RCC 7860 (cell line): ENCODE data around the gene ATG13.
"Not testable (repeated sequence)": the region's sequence is repeated elsewhere in the genome, so short reads cannot be mapped to it uniquely, and the experiment has no call there.

Source experiments
- DNase-seq: peaks from one replicate; pipeline ENCODE4 v3.0.0-alpha.2; 2015; ENCODE audit warnings: low spot score
- FAIRE-seq: peaks from 2 replicates; lab custom pipeline; 2012; peaks lifted over from hg19 to GRCh38; lab: Jason Lieb, UNC

The ATG13 gene

DNA sequence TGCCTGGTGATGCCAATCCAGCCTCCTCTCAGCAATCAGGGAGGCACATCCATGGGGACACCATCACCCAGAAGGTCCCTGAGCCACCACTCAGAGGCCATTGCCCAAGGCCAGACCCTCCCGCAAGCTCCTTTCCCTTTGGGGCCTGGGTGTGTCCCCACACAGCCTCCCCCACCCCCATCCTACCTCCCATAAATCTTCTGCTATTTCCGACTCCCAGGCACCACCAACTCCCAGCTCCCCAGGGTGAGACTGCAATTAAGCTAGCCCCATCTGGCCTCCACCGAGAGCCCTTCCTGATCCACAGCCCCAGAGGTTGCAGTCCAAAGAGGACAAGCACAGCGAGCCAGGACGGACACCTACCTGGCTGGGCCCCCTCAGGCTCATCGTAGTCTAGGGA lies 76.7 kb downstream of the ATG13 start:
- FAIRE-seq (no peak), DNase-seq (no peak)

DNA sequence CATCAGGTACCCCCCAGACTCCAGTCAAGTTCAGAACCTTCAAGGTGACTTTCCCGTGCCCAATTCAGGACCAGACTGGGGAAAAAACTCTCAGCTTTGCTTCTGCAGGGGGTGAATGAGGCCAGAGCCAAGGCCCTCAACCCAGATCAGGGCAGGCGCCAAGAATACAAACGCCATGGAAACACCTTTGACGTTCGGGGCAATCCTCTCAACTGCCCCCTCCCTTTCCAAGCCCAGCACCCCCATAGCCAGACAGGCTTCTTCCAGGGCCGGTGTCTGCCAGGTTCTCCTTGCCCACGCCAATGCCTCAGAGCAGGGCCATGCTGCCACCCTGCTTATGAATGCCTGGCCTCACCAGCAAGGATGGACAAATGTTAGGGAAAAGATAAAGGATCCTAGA lies 77.3 kb downstream of the ATG13 start:
- no peak for FAIRE-seq
- DNase-seq = no peak

DNA sequence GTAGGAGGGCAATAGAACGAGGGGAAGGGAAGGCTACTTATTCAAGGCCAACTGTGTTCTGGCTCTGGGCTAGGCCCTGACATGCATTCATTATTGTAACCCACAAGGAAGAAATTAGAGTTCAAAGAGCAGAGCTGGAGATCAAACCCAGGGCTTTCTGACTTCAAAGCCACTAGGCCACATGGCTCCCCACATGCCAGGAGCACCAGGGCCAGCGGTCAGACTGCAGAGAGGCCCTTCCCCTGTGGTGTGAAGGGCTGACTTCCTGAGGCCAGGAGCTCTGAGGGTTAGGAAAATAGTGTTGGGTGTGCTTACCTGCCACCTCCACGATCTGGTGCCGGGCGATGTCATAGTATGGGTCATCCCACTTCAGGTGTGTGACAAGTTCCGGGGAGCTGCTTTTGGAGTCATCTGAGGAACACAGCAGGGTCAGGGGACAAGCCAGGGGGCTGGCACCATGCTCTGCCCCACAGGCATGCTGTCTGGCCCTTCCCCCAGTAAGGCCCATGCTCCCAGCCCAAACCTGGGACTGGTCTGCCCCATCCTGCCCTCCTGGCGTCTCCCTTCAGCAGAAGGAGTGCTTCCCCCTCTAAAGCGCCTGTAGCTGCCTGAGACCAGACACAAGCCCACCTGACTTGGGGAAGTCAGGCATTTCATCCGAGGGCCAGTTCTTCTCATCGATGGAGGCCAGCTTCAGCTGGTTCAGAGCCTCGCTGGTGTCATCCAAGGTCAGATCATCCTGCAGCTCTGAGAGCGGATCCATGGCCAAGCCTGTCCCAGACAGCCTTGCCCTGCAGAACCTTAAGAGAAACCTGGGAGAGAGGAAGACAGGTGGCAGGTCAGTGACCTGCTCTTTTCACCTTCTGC lies 78.2 kb downstream of the ATG13 start:
- no peak for FAIRE-seq
- no peak for DNase-seq

DNA sequence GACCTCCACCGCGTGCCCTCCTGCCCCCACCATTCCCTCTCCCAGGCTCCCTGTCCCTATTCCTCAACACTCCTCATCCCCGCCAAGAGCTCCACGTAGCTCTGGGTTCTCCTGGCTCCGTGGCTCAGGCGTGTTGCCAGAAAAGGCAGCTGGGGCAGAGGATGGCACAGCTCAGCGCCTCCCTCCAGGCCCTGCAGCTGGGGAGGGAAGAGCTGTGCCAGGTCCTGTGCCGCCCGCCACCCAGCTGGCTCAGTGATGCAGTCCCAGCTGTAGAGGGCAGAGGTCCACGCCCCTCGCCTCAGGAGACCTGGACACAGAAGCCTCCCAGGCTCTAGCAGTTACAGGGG lies 78.8 kb downstream of the ATG13 start:
- FAIRE-seq = no peak
- DNase-seq = no peak

DNA sequence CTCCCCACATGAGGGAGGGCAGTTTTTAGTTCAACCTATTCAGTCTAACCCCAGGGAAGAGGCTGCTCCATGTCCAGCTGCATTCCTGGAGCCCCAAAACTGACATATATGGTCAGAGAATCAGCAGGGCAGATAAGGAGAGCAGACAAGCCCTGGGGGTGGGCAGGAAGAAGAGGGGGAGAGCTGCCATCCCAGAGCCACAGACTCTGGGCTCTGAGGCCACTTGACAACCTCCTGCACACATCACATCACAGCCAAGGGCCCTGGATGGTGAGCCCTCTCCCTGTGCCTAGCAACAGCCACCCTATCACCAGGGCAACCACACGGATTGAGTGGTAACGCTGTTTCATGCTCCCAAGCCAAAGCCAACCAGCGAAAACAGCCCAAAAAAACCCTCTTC lies 80.0 kb downstream of the ATG13 start:
- no peak for DNase-seq
- FAIRE-seq = no peak

DNA sequence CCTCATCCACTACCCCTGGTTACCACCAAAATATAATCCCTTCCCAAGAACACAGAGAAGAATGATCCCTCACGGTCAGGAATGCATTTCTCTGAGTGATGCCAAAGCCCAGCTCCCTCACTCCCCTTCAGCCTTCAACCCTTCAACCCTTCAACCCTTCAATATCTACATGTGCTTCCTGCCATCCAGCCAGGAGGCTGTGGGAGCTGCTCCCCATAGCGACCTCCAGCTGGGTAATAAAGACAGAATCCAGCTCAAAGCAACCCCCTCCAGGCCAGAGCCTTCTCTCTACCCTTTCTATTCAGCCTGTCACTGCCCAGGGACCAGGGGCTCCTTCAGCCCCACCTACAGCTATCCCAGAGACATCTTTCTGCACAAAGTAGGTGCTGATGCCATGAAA lies 80.4 kb downstream of the ATG13 start:
- DNase-seq = no peak
- FAIRE-seq = no peak

DNA sequence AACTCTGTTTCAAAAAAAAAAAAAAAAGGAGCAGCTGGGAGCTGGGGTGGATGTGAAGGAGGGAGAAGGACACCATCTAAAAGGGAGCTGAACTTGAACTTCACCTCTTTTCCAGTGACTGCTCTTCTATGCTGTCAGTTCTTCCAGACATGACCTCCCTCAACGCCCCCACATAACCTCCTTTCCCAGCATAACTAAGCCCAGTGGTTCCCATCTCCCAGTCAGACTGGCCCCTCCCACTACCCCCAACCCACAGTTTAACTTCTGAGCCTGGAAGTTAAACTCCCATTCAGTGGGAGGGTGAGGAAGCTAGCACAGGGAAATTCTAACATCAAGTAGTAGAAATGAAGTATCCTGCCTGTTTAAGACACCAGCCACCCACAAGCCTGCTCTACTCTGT lies 81.2 kb downstream of the ATG13 start:
- FAIRE-seq = no peak
- no peak for DNase-seq

DNA sequence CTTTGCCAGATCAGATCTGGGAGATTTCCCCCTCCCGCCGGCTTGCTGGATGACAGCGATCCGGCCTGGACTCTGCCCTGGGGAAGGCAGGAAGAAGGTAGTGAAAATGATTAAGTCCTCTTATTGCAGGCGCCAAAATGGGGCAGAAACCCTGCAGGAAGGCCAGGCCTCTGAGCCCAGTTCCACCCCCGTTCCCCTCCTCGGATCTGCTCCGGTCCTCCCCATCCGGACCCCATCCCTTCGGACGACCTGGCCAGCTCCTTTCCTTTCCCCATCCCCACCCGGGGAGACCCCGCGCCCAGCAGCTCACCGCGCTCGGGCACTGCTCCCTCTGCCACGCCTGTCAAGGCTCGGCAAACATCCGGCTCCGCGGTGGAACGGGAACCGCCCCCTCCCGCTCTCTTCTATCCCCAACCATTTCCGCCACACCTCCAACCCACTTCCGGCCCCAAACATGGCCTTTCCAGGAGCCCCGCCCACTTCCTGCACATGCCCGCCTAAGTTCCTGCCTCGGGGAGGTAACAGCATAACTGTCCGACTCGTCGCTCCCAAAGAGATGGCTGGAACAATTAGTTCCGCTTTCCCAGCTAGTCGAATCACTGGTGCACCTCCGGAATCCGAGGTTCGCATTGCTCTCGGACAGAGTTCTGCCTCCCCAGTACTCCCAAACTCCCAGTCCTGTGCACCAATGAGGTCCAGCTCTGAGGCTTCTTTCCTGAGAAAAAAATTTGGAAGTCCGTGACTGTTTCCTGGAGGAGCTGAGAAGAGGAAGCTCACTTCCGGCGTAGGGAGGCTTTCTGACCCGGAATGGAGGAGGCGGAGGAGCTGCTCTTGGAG lies 83.1 kb downstream of the ATG13 start, which contains the start of the genes ARHGAP1 and ZNF408:
ARHGAP1 (minus strand) TSS at position 379 of the 837 bp plus-strand sequence. CDS start 4,512 bp downstream, outside the sequence.
ZNF408 (plus strand) TSS at position 791 of the 837 bp plus-strand sequence; CDS start at position 808, 17 bp downstream.
- peak; percentile 78 for FAIRE-seq
- peak; percentile 88 for DNase-seq

DNA sequence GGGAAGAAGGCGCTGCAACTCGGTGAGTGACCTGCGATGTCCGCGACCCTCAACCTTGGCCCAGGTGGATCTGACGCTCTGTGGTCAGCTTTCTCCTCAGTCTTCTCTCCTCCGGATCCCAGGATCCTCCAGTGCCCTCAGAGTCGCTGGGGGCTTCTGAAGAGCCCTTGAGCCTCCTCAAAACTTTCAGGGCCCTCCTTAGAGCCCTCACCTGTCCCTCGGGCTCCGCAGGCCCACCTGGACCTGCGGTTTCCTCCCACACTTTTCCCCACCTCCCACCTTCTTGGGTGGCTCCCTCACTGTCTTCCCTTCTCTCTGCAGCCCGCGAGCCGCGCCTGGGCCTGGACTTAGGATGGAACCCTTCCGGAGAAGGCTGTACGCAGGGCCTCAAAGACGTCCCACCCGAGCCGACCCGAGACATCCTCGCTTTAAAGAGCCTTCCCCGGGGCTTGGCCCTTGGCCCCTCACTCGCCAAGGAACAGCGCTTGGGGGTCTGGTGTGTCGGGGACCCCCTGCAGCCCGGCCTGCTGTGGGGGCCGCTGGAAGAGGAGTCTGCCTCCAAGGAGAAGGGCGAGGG lies 83.8 kb downstream of the ATG13 start:
- DNase-seq (no peak), FAIRE-seq (no peak)

DNA sequence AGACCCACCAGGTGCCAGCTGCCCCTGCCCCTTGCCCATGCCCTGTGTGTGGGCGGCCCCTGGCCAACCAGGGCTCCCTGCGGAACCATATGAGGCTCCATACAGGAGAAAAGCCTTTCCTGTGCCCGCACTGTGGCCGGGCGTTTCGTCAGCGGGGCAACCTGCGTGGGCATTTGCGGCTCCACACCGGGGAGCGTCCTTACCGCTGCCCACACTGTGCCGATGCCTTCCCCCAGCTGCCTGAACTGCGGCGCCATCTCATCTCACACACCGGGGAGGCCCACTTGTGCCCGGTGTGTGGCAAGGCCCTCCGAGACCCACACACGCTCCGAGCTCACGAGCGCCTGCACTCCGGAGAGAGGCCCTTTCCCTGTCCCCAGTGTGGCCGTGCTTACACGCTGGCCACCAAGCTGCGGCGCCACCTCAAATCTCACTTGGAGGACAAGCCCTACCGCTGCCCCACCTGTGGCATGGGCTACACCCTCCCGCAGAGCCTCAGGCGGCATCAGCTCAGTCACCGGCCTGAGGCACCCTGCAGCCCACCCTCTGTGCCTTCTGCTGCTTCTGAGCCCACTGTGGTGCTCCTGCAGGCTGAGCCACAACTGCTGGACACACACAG lies 87.8 kb downstream of the ATG13 start:
- DNase-seq (no peak), FAIRE-seq (no peak)

DNA sequence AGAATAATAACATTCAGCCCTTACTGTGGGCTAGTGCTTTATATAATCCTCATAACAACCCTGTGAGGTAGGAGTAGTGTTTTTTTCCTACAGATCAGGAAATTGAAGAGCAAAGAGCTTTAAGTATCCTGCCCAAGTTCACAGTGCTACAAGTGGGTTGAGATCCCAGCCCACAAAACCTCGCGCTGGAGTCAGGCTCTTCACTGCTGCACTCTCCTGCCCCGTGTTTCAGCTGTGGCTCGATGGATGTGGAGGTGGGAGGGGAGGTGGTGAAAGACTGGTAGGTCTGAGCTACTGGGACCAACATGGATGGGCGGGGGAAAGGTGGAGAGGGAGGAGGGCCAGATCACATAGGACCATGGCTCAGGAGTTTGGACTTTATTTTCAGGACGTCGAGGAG lies 89.5 kb downstream of the ATG13 start:
- FAIRE-seq (no peak), DNase-seq (no peak)

DNA sequence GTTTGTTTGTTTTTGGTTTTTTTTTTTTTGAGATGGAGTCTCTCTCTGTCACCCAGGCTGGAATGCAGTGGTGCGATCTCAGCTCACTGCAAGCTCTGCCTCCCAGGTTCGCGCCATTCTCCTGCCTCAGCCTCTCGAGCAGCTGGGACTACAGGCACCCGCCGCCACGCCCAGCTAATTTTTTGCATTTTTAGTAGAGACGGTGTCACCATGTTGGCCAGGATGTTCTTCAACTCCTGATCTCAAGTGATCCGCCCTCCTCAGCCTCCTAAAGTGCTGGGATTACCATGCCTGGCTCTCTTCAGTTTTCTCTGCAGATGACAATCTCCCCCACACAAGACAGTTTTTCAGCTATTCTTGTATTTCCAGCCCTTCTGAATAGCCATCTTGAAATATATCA lies 92.0 kb downstream of the ATG13 start:
- FAIRE-seq, DNase-seq: not testable (repeated sequence)

DNA sequence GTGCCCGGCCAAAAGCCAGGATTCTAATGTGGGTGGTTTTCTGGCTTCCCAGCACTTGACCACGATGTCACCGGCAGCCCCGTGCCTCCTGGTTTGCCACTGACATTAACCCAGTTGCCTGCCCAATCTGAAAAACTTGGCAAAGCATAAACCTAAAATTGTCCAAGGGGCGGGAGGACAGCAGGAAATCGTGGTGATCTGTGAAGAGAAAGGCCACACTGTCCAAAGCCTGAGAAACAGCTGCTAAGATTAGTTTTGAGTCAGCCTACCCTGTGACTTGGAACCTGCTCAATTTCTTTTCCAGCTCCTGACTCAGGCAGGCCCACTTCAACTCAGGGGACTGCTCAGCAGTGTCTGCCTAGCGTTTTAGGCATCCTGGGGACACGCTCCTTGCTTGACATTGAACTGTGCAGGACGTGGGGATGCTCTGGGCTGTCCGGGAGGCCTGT lies 93.5 kb downstream of the ATG13 start:
- peak; percentile 75 for DNase-seq
- peak; percentile 84 for FAIRE-seq

DNA sequence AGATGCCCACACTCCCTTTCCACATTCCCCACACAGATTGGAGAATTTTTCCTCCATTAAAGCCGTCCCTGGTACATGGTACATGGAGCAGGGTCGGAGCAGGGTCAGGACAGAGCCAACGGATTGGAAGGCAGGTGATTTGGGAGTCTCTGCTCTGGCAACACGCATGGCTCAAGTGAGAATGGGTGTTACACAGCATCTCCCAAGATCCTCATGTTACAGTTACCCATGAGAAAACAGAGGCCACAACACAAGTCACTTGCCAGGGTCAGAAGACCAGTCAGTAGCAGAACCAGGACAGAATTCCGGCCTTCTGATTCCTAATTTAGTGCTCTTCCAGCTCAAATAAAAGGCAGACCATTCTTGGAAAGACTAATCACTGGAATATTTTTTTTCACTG lies 94.0 kb downstream of the ATG13 start:
- DNase-seq (no peak), FAIRE-seq (no peak)

DNA sequence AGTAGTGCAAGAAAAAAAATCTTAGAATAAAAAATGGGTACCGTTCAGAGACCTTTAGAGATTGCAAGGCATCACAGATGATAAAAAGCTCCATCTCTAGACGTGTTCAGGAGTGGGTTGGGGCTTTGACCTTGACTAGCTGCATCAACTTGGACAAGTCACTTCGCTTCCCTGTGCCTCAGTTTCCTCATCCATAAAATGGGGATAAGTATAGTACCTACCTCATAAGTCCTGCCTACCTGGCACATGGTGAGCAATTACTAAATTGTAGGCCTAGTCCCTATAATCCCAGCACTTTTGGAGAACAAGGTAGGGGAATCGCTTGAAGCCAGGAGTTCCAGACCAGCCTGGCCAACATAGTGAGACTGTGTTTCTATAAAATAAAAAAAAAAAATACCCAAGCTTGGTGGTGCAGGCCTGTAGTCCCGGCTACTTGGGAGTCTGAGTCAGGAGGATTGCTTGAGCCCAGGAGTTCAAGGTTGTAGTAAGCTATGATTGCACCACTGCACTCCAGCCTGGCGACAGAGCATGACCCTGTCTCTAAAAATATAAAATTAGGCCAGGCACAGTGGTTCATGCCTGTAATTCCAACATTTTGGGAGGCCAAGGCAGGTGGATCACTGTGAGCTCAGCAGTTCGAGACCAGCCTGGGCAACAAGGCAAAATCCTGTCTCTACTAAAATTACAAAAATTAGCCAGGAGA lies 95.7 kb downstream of the ATG13 start:
- DNase-seq (no peak), FAIRE-seq (no peak)

DNA sequence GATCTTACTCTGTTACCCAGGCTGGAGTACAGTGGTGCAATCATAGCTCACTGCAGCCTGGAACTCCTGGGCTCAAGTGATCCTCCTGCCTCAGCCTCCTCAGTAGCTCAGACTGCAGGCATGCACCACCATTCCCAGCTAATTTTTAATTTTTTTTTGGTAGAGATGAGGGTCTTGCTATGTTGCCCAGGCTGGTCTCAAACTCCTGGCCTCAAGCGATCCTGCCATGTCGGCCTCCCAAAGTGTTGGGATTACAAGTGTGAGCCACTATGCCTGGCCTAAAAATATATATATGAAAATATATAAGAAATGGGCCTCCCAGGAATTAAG lies 100.4 kb downstream of the ATG13 start:
- not testable (repeated sequence) for FAIRE-seq, DNase-seq

DNA sequence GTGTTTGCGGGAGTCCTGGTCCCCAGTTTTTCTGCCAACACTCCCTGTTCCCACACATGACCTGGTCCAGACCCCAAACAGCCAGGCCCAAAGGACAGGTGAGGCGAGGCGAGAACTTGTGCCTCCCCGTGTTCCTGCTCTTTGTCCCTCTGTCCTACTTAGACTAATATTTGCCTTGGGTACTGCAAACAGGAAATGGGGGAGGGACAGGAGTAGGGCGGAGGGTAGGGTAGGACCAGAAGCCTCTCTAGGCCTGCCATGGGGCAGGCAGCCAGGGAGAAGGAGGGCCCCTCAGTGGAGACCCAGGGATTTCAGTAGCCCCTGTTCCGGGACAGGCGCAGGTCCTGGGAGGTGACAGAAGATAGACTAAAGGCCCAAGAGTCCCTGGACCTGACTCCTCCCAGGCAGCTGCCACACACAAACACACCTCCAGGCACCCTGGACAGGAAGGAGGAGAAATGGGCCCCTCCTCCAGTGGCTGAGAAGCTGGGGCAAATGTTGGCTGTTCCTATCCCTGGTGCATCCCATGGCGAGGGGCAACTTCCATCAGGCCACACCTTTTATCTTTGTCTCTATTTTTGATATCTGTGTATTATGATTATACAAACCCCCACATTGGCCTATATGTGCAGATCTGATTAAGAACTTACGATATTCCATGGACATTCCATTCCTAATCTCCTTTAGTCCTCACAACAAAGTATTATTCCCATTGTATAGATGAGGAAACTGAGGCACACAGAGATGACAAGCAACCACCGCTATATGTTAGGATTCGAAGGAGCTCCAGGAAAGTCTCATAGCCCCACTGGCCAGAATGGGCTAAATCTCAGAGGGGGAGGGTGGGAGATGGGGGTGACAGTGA lies 101.0 kb downstream of the ATG13 start:
- FAIRE-seq = no peak

DNA sequence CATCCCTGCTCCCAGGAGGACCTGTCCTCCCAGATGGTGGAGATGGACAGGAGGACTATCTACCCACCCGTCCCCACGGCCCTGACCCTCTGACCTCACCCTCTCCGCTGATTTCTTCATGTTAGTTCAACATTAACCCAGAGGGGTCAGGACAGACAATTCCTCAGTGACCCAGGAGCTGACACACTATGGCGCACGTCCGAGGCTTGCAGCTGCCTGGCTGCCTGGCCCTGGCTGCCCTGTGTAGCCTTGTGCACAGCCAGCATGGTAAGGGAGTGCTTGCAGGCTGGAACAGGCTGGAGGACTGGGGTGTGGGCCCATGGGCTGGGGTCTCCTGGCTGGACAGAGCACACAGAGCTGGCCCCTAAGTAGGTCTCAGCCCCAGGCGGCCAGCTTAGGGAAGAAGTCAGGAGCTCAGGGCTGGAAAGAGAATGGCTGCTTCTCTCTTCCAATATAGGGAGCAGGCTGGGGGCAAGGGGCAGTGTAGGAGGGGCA lies 101.7 kb downstream of the ATG13 start, which contains the start of gene F2:
F2 (plus strand) TSS at position 166 of the 495 bp plus-strand sequence; CDS start at position 189, 23 bp downstream.
- DNase-seq = no peak
- no peak for FAIRE-seq

More for the DNA sequence above, 101.0 kb downstream of the ATG13 start:
- no peak for DNase-seq

DNA sequence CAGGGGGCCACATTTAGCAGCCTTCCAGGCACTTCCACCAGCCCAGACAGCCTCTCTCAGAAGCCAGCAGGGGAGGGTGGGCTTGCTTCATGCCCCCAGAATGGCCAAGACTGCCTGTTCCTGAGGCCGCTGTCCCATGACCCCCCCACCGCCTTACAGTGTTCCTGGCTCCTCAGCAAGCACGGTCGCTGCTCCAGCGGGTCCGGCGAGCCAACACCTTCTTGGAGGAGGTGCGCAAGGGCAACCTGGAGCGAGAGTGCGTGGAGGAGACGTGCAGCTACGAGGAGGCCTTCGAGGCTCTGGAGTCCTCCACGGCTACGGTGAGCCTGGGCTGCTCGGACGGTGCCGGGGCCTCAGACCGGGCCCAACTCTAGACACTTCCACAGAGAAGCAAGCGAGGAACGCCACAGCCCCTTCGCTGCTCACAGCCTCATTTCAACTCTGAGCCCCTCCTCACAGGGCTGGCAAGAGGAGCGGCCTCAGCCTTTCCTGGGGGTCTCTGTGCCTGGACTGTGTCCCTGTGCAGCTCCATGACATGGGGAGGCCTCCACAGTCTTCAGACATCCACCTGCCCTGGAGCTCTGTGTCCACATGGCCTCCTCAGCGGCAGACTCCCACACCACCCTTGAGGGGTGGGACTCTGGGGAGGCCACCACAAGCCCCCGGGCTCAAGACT lies 102.3 kb downstream of the ATG13 start:
- no peak for DNase-seq
- FAIRE-seq = no peak
